Measurements from ENCODE around the gene MEGF6.

MEGF6 gene

DNA sequence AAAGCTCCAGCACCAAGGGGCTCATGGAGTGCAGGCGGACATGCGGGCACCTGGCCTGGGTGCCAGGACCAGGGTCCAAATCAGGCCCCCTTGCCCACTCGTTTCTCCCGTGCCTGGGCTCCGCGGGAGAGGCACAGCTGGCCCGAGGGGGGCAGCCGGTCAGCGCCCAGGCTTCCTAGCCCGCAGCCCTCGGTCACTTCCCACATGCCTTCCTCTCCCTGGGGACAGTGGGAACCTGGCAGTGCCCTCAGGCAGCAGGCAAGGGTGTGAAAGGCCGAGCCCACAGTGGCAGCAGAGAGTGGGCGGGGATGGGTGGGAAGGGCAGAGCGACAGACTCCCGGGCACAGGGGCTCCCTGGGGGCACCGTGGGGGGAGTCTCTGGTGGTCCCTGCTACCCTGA lies 69.8 kb downstream of the MEGF6 start:
- no peak for DNase-seq

DNA sequence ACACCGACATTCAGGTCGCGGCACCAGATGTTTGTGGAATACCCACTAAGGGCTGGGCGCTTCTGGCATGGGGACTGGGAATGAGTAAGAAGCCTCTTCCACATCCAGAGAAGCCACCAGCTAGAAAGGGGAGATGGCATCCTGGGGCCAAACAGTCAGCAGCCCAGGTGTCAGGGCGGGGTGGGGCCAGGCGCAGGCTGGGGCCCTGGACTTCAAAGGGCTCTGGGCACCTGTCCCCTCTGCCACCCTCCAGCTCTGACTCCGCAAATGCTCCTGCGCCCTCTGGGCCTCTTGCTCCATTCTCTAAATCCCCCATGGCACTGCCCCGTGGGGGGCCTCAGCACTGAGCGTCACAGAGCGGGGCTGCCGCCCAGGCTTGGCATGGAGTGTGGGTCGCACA lies 70.4 kb downstream of the MEGF6 start:
- DNase-seq: no peak

DNA sequence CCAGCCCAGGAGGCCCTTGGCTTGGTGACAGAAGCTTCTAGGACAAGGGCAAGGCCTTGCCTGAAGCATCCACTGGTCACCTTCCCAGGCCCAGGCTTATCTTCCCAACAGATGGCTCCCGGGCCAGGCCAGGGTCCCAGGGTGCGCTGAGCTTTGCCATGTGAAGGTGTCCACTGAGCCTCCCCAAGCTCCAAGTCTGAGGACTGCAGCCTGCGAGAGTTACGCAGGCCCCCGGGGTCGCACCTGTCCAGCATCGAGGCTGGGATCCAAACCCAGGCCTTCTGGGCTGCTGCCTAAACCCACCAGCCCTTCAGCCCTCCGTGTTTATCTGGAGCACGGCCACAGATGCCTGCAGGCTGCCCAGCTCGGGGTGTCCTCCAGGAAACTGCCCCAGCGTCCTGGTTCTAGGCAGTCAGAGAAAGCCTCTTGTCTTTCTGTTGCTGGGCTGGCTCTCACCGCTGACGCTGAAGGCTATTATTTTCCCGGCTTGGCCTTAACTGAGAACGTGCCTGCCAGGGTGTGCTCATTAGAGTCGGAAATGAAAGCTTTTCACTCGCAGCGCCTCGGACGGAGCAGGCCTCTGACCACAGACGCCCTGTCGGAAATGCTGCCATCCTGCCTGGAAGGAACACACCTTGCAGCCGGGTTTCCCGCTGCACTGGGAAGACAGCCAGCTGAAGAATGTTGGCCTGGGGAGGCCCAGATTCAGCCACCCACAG lies 71.4 kb downstream of the MEGF6 start:
- DNase-seq: peak in 24 of 58 donors; percentile 6 to 60 (median 31)

GRCh38 chr1:3537359-3537758 lies 73.9 kb downstream of the MEGF6 start:
- no peak for DNase-seq

DNA sequence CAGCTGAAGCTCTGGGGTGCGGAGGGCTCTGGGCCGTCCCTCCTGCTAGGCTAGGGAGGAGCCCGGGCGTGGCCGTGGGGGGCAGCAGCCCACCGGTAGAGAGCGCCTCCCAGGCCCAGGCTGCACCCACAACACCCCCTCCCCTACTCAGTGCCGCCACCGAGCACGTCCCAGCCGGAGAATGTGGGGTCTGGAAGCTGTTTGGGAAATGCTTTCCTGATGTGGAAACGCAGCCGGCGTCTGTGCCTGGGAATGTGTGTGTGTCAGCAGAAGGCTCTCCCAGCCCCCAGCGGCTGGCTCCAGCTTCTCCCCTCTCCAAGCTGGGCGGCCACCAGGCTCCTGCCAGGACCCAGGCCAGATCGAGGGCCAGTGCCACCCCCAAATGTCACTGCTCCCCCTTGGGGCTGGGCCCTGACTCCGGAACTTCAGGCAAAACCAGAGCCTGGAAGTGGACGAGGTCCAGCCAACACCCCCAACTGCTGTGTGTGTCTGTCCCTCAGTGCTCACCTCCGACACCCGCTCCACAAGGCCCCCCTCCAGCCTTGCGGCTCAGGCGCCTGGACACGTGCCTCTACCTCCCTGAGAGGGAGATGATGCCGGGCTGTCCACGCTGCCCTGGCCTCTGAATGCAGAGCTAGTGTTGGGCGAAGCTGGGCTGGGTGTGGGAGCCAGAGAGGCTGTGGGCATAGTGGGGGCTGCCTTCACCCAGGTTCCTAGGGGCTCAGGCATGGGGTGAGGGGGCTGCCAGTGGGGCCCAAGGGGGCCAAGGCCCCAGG lies 74.7 kb downstream of the MEGF6 start:
- DNase-seq: no peak

DNA sequence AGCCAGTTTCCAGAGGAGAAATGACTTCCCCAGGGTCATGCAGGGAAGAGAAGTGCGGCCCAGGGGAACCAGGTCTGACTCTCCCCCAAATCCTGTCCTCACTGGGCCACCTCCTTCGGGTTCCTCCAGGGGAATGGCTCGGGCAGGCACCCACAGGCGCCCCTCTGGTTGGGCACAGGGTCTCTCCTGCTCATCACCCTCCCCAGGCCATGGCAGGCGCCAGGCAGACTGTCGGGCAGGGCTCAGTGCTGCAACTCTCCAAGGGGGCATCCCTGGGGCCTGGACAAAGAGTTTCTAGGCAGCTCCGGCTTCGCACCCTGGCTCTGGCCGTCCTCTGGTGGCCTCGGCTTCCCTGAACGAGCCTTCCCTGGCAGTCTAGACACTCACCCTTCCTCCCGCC lies 75.6 kb downstream of the MEGF6 start:
- DNase-seq: no peak

DNA sequence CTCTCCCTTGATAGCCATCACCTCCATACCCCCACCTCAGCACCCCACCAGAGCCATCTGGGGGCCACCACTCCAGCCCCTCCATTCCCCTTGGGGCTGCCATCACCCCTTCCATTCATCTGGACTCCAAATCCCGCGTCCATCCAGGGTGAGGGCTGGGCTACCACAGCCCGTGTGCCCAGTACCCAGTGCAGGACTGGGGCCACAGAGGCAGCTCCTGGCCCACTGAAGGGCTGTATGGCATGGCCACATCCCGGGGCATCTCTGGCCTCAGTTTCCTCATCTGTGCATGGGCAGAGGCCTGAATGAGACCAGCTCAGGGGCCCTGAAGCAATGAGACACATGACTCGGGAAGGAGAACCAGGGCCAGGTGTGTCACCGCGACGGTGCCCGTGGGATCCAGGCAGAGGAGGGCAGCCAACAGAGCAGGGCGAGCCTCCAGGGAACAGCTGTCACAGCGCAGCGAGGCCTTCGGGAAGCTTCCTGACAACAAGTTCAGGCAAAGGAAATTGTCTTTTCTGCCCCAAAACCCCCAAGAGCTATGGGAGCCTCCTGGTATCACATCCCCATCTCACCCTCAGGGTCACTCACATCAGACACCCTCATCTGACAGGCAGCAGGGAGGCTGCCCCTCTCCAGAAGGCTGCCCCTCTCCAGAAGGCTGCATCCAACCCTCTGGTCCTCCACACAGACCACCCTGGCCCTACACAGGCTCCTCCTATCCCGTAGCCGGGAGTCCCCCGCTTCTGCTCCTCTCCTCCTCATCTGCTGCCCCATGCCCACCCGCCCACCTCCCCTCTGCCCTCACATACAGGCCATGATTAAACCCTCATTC lies 76.3 kb downstream of the MEGF6 start:
- no peak for DNase-seq

- no peak for DNase-seq
Measured at GRCh38 chr1:3533067-3534048, 78.0 kb downstream of the MEGF6 start.

GRCh38 chr1:3531928-3532327 lies 79.4 kb downstream of the MEGF6 start:
- DNase-seq: no peak

DNA sequence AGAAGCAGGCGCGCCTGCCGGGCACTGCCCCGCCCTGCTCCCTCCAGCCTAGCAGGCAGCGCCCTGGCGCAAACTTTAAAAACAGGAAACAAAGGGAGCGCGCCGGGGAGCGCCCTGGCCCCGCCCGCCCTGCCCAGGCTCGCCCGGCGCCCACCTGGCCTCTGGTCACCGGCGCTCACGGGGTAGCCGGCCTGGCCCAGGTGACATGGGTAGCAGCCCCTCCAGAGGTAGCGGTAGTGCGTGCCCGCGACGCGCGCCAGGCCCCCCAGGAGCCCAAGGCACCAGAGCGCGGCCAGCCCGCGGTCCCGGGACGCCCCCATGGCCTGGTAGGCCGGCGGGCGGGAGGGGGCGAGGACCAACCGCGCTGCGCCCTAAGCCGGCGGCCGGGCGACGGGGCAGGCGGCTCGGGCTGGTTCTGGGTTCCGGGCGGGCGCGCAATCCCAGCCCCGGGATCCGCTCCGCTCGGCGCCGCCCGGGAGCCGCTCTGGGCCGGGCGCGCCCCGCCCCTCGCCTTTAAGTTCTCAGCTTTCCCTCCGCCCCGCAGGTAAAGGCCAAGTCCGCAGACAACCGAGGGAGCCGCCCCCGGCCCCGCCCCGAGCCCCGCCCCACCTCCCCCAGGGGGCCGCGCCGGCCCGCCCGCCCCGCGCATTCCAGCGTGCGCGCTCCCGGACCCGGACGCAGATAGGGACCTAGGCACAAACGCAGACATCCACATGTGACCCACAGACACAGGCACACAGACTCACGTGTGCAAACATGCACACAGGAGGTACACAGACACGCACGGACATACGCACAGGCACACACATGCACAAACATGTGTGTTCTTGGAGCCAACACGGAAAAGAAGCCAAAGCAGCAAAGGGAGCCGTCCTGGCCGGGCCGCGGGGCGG lies 80.1 kb downstream of the MEGF6 start:
- peak in 27 of 58 donors; percentile 6 to 58 (median 31) for DNase-seq

GRCh38 chr1:3530086-3530925 lies 81.0 kb downstream of the MEGF6 start:
- no peak for DNase-seq

DNA sequence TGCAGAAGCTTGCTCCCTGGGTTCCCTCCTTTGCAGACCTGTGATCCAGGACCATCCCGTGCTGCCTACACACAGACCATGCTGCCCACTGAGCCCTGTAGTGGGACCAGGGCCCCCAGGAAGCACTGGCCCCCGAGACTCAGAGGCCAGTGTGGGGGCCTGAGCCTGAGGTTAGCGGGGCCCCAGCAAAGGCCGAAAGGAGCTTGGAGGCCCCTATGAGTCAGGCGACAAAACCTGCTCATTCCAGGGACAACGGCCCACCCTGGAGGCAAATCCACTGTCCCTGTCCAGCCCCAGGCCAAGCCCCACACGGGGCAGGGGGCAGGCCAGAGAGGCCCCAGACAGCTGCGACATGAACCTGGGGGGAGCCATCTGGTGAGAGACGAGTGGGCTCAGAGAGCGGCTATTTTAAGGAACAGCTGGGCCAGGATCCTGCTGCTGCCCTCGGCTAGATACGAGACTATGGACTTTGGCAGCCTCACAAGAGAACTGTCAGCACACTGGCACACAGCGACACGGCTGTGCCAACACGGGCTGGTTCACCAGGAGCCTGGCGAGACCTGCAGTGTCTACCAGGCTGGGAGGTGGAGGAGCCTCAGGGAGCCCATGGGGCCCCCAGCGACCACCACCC lies 82.1 kb downstream of the MEGF6 start:
- peak in 35 of 58 donors; percentile 5 to 71 (median 28) for DNase-seq

- no peak for DNase-seq
Measured at GRCh38 chr1:3527774-3528173, 83.5 kb downstream of the MEGF6 start.

DNA sequence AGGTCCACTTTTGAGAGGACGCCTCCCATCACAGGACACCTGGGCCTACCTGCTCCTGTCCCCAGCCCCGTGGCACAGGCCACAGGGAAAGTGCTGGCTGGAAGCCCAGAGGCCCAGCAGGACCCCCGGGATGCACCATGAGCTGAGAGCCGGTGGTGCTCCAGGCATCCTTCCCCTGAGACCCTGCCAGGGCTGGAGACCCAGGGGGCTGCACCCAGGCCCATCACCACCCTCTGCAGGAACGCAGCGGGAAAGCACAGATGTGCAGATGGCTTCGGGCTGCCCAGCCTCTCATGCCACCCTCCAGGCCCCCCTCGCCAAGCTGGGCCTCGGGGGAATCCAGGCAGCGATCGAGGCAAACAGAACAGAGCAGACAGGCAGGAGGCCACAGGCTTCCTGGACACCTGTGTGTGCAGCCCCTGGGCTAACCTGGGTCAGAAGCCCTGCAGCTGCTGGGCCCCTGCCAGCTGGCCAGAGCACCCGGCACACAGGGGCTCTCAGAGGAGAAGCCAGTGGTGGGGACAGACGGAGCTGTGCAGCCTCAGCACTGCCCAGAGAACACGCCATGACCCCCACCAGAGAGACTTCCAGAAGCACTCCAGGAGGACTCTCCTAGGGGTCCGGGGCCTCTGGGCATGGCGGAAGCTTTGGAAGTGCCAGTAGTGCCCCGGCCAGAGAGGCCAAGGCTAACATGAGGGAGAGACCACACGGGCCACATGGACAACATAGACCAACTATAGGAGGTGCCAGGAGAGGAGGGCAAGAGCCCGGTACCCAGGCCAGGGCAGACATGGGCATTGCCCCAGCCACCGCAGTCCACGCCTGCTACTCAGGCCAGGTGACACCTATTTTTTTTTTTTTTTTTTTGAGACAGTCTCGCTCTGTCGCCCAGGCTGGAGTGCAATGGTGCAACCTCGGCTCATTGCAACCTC lies 85.5 kb downstream of the MEGF6 start:
- DNase-seq: no peak

DNA sequence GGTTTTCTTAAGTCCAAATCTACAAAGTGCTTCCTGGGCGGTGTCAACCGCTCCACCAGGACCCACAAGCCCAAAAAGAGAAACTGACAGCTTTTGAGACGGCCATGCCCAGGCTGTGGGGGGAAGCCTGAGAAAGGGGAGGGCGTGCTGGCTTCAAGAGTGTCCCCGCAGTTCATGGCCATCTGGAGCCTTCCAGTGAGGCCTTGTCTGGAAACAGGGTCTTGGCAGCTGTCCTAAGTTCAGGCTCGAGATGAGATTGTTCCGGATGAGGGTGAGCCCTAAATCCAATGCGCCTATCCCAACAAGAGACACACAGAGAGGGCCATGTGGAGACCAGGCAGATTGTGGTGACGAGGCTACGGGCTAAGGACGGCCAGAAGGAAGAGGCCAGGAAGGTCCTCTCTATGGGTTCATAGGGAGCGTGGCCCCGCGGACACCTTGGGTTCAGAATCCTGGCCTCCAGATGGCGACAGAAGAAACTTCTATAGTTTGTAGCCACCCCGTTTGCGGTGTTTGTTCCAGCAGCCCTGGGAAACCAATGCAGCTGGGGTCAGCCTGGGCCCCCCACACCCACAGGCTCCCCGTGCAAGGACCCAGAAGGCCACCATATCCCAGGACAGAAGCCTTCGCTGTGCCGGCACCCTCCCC lies 86.6 kb downstream of the MEGF6 start:
- no peak for DNase-seq

DNA sequence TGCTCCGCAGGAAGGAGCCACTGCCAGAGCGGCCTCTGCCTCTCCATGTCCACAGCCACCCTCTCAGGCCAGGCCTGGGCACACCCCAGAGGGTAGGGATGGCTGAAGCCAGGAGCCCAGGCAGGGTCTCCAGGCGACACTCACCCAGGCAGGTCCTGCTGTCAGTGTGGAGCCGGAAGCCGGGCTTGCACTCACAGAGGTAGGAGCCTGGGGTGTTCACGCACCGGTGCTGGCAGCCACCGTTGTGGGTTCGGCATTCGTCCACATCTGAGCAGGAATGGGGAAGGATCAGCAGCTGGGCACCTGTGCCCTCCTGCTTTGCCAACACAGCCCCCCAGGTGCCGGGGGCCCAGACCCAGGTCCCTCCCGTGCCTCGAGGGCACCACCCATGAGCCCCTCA lies 87.3 kb downstream of the MEGF6 start:
- no peak for DNase-seq
